ENCODE data around the gene GSTT4. TPM values are rescaled to one million over a fixed set of nuclear protein-coding genes. Genes with fewer than 3 reads are reported as not detected.
A peak's percentile ranks its signal among the peaks of the same experiment; 100 is the strongest.

The GSTT4 gene
- total RNA-seq, 3 donors from 2014 or later (not counting 1 experiment from before 2014, with no cell fraction given) = not detected

DNA sequence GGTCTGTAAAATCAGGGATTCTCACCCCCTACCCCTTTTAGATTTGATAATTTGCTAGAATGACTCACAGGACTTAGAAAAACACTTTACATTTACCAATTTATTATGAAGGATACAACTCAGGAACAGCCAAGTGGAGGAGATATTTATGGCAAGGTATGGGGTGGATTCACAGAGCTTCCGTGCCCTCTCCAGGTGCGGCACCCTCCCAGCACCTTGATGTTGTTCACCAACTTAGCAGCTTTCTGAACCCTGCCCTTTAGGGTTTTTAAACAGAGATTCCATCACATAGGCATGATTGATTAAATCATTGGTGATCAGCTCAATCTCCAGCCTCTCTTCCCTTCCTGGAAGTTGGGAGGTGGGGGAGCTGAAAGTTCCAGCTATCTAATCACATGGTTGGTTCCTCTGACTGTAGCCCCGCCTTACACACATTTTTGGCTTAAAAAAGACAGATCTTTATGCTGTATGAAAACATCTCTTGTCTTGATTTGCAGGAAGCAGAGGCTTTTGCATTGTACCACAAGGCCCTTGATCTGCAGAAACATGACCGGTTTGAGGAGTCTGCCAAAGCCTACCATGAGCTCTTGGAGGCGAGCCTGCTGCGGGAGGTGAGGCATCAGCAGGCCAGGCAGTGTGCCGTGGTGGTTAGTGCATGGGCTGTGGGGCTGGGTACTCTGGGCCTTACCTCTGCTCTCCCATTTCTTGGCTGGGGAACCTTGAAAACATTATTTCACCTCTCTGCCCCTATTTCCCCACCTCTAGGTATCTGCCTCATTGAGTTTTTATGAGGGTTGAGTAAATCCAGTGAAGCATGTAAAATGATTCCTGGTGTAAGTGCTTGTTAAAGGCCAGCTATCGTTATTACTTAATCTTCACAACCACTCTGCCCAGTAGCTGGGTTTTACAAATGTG is 32.9 kb upstream of the GSTT4 start:
- no peak overlapping the region for H3K27ac ChIP-seq (ENCODE audit: low read length)
- no peaks in the 10 kb centered on the region for H3K9me3 ChIP-seq (ENCODE audit: control insufficient read depth, insufficient read depth, low read length)
- intact Hi-C loops (cut with micrococcal nuclease) = no loop called here
- TF ChIP-seq, protein P1, sequence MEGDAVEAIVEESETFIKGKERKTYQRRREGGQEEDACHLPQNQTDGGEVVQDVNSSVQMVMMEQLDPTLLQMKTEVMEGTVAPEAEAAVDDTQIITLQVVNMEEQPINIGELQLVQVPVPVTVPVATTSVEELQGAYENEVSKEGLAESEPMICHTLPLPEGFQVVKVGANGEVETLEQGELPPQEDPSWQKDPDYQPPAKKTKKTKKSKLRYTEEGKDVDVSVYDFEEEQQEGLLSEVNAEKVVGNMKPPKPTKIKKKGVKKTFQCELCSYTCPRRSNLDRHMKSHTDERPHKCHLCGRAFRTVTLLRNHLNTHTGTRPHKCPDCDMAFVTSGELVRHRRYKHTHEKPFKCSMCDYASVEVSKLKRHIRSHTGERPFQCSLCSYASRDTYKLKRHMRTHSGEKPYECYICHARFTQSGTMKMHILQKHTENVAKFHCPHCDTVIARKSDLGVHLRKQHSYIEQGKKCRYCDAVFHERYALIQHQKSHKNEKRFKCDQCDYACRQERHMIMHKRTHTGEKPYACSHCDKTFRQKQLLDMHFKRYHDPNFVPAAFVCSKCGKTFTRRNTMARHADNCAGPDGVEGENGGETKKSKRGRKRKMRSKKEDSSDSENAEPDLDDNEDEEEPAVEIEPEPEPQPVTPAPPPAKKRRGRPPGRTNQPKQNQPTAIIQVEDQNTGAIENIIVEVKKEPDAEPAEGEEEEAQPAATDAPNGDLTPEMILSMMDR (IDR thresholded peaks at IDR 0.05) = no peak
- Mint-ChIP-seq H3K4me1 (peaks cover 18 to 19% of the 10 kb centered on the region in 2 donors), H3K27me3 (ENCODE audit: low read depth in 2 of 2) (no peaks in the 10 kb centered on the region), H3K27ac (peak overlapping the region in 1 of 2 donors; percentile 29), H3K4me3 (no peak overlapping the region), H3K36me3 (peaks cover 16% of the 10 kb centered on the region), H3K9me3 (no peaks in the 10 kb centered on the region)
- no peaks in the 10 kb centered on the region for H3K27me3 ChIP-seq (ENCODE audit: control insufficient read depth, insufficient read depth, low read length)
- DNase-seq (peak in 1 of 2 donors; percentile 63), ATAC-seq (no peak)
- H3K36me3 ChIP-seq (ENCODE audit: control insufficient read depth, insufficient read depth, low read length) = peaks cover 60% of the 10 kb centered on the region
- no peak overlapping the region for H3K4me3 ChIP-seq (ENCODE audit: low read length)
- no peaks in the 10 kb centered on the region for H3K4me1 ChIP-seq (ENCODE audit: control insufficient read depth, insufficient read depth, low read length)
- 97% methylated on average over 8 of the region's 8 CpGs for WGBS (ENCODE audit: insufficient coverage)

DNA sequence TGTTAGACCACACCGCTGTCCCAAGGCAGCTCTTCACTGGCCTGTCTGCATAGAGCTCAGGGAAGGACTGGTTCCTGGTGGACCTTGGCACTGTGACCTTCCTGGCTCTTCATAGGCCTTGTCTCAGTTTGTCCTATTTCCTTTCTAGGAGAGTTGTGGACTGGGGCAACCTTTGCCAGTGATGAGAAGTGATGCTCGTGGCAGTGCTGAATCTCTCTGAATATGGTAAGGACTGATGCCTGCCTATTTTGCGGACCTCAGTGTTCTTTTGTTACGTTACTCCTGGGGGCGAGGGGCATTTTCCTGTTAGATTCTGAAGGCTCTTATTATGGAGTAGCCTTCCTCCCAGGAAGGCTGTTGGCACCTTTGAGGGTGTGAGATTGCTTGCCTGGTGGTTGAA is 30.0 kb upstream of the GSTT4 start:
- H3K36me3 Mint-ChIP-seq = peaks cover 8% of the 10 kb centered on the region
- H3K27ac Mint-ChIP-seq = peak overlapping the region in 1 of 2 donors; percentile 2
- Histone ChIP-seq H3K36me3 (ENCODE audit: control insufficient read depth, insufficient read depth, low read length) (peaks cover 38% of the 10 kb centered on the region), H3K27me3 (ENCODE audit: control insufficient read depth, insufficient read depth, low read length) (no peaks in the 10 kb centered on the region), H3K27ac (ENCODE audit: low read length) (no peak overlapping the region), H3K4me1 (ENCODE audit: control insufficient read depth, insufficient read depth, low read length) (no peaks in the 10 kb centered on the region), H3K4me3 (ENCODE audit: low read length) (no peak overlapping the region), H3K9me3 (ENCODE audit: control insufficient read depth, insufficient read depth, low read length) (no peaks in the 10 kb centered on the region)
- no peak for DNase-seq
- no peak overlapping the region for H3K4me3 Mint-ChIP-seq
- H3K9me3 Mint-ChIP-seq = no peaks in the 10 kb centered on the region
- intact Hi-C loops (cut with micrococcal nuclease) = no loop called here
- TF ChIP-seq, protein P1 (IDR thresholded peaks at IDR 0.05) = no peak
- H3K27me3 Mint-ChIP-seq (ENCODE audit: low read depth in 2 of 2) = no peaks in the 10 kb centered on the region
- H3K4me1 Mint-ChIP-seq = peaks cover 23 to 25% of the 10 kb centered on the region in 2 donors
- ATAC-seq = no peak
- 97% methylated on average over 5 of the region's 5 CpGs for WGBS (ENCODE audit: insufficient coverage)

DNA sequence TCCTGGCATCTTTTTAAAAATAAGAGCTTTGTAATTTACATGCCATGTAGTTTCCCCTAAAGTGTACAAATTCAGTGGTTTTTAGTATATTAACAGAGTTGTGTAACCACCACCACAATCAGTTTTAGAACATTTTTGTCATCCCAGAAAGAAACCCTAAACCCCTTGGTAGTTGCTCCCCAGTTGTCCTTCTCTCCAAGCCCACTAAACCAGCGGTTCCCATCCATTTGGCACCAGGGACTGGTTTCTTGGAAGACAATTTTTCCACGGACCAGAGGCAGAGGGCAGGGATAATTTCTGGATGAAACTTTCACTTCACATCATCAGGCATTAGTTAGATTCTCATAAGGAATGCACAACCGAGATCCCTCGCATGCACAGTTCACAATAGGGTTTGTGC is 28.5 kb upstream of the GSTT4 start:
- TF ChIP-seq, protein P1 (IDR thresholded peaks at IDR 0.05) = no peak
- H3K27ac Mint-ChIP-seq = peak overlapping the region in 1 of 2 donors; percentile 45
- H3K27me3 Mint-ChIP-seq (ENCODE audit: low read depth in 2 of 2) = no peaks in the 10 kb centered on the region
- WGBS (ENCODE audit: insufficient coverage) = 99% methylated on average over 4 of the region's 4 CpGs
- Histone ChIP-seq H3K27me3 (ENCODE audit: control insufficient read depth, insufficient read depth, low read length) (no peaks in the 10 kb centered on the region), H3K27ac (ENCODE audit: low read length) (no peak overlapping the region), H3K36me3 (ENCODE audit: control insufficient read depth, insufficient read depth, low read length) (peaks cover 24% of the 10 kb centered on the region), H3K4me1 (ENCODE audit: control insufficient read depth, insufficient read depth, low read length) (no peaks in the 10 kb centered on the region), H3K9me3 (ENCODE audit: control insufficient read depth, insufficient read depth, low read length) (no peaks in the 10 kb centered on the region), H3K4me3 (ENCODE audit: low read length) (no peak overlapping the region)
- intact Hi-C loops (cut with micrococcal nuclease) = no loop called here
- DNase-seq (no peak), ATAC-seq (no peak)
- H3K36me3 Mint-ChIP-seq = peaks cover 3% of the 10 kb centered on the region
- H3K4me1 Mint-ChIP-seq = peaks cover 33 to 34% of the 10 kb centered on the region in 2 donors
- H3K9me3 Mint-ChIP-seq = no peaks in the 10 kb centered on the region
- no peak overlapping the region for H3K4me3 Mint-ChIP-seq
